ENCODE results near the gene PACS1.

Gene PACS1

GRCh38 chr11:66131937-66132632, 62.0 kb downstream of the PACS1 start:
- Histone ChIP-seq H3K27ac (ENCODE audit: low read depth, low read length) (no peak overlapping the region), H3K4me3 (ENCODE audit: low read length) (no peak overlapping the region), H3K4me1 (ENCODE audit: insufficient read depth, low read length) (peaks cover 19% of the 10 kb centered on the region), H3K9me3 (ENCODE audit: insufficient read depth, low read depth, low read length) (no peaks in the 10 kb centered on the region), H3K9ac (ENCODE audit: low read depth, low read length) (no peak overlapping the region), H3K27me3 (ENCODE audit: insufficient read depth, low read length) (no peaks in the 10 kb centered on the region), H3K36me3 (ENCODE audit: insufficient read depth, low read length) (no peaks in the 10 kb centered on the region)
- WGBS = 96% methylated on average over 6 of the region's 7 CpGs

GRCh38 chr11:66133216-66133775, 63.2 kb downstream of the PACS1 start:
- H3K9ac ChIP-seq (ENCODE audit: low read depth, low read length) = no peak overlapping the region
- H3K9me3 ChIP-seq (ENCODE audit: insufficient read depth, low read depth, low read length) = no peaks in the 10 kb centered on the region
- WGBS = 89% methylated on average over 6 of the region's 6 CpGs
- H3K4me3 ChIP-seq (ENCODE audit: low read length) = no peak overlapping the region
- H3K27me3 ChIP-seq (ENCODE audit: insufficient read depth, low read length) = no peaks in the 10 kb centered on the region
- no peaks in the 10 kb centered on the region for H3K36me3 ChIP-seq (ENCODE audit: insufficient read depth, low read length)
- H3K4me1 ChIP-seq (ENCODE audit: insufficient read depth, low read length) = peaks cover 7% of the 10 kb centered on the region
- H3K27ac ChIP-seq (ENCODE audit: low read depth, low read length) = no peak overlapping the region

- H3K9me3 ChIP-seq (ENCODE audit: insufficient read depth, low read depth, low read length) = no peaks in the 10 kb centered on the region
- 91% methylated on average over 3 of the region's 5 CpGs for WGBS
- H3K9ac ChIP-seq (ENCODE audit: low read depth, low read length) = no peak overlapping the region
- H3K4me1 ChIP-seq (ENCODE audit: insufficient read depth, low read length) = peaks cover 4% of the 10 kb centered on the region; the same call in 1 of the 2 replicates
- H3K27me3 ChIP-seq (ENCODE audit: insufficient read depth, low read length) = no peaks in the 10 kb centered on the region
- no peaks in the 10 kb centered on the region for H3K36me3 ChIP-seq (ENCODE audit: insufficient read depth, low read length)
- no peak overlapping the region for H3K27ac ChIP-seq (ENCODE audit: low read depth, low read length)
- H3K4me3 ChIP-seq (ENCODE audit: low read length) = no peak overlapping the region
Measured at GRCh38 chr11:66136752-66137123, 66.7 kb downstream of the PACS1 start.

- Histone ChIP-seq H3K9me3 (ENCODE audit: insufficient read depth, low read depth, low read length) (no peaks in the 10 kb centered on the region), H3K36me3 (ENCODE audit: insufficient read depth, low read length) (no peaks in the 10 kb centered on the region), H3K4me3 (ENCODE audit: low read length) (no peak overlapping the region), H3K27me3 (ENCODE audit: insufficient read depth, low read length) (no peaks in the 10 kb centered on the region), H3K9ac (ENCODE audit: low read depth, low read length) (no peak overlapping the region), H3K4me1 (ENCODE audit: insufficient read depth, low read length) (peaks cover 4% of the 10 kb centered on the region; the same call in 1 of the 2 replicates), H3K27ac (ENCODE audit: low read depth, low read length) (no peak overlapping the region)
- 89% methylated on average over 7 of the region's 7 CpGs for WGBS
Measured at GRCh38 chr11:66139817-66140404, 69.8 kb downstream of the PACS1 start.

- H3K9me3 ChIP-seq (ENCODE audit: insufficient read depth, low read depth, low read length) = no peaks in the 10 kb centered on the region
- 94% methylated on average over 12 of the region's 12 CpGs for WGBS
- H3K4me3 ChIP-seq (ENCODE audit: low read length) = no peak overlapping the region
- H3K27me3 ChIP-seq (ENCODE audit: insufficient read depth, low read length) = no peaks in the 10 kb centered on the region
- H3K9ac ChIP-seq (ENCODE audit: low read depth, low read length) = no peak overlapping the region
- no peak overlapping the region for H3K27ac ChIP-seq (ENCODE audit: low read depth, low read length)
- H3K4me1 ChIP-seq (ENCODE audit: insufficient read depth, low read length) = peaks cover 4% of the 10 kb centered on the region; the same call in 1 of the 2 replicates
- H3K36me3 ChIP-seq (ENCODE audit: insufficient read depth, low read length) = no peaks in the 10 kb centered on the region
Measured at GRCh38 chr11:66142370-66143263, 72.5 kb downstream of the PACS1 start.

- Histone ChIP-seq H3K4me1 (ENCODE audit: insufficient read depth, low read length) (peaks cover 4% of the 10 kb centered on the region; the same call in 1 of the 2 replicates), H3K4me3 (ENCODE audit: low read length) (no peak overlapping the region), H3K9me3 (ENCODE audit: insufficient read depth, low read depth, low read length) (no peaks in the 10 kb centered on the region), H3K27ac (ENCODE audit: low read depth, low read length) (no peak overlapping the region), H3K9ac (ENCODE audit: low read depth, low read length) (no peak overlapping the region), H3K36me3 (ENCODE audit: insufficient read depth, low read length) (no peaks in the 10 kb centered on the region), H3K27me3 (ENCODE audit: insufficient read depth, low read length) (no peaks in the 10 kb centered on the region)
- 100% methylated on average over 2 of the region's 3 CpGs for WGBS
Measured at GRCh38 chr11:66143264-66143566, 73.1 kb downstream of the PACS1 start.

GRCh38 chr11:66143996-66144678, 74.1 kb downstream of the PACS1 start:
- Histone ChIP-seq H3K27me3 (ENCODE audit: insufficient read depth, low read length) (no peaks in the 10 kb centered on the region), H3K9ac (ENCODE audit: low read depth, low read length) (no peak overlapping the region), H3K36me3 (ENCODE audit: insufficient read depth, low read length) (no peaks in the 10 kb centered on the region), H3K27ac (ENCODE audit: low read depth, low read length) (no peak overlapping the region), H3K9me3 (ENCODE audit: insufficient read depth, low read depth, low read length) (no peaks in the 10 kb centered on the region), H3K4me3 (ENCODE audit: low read length) (no peak overlapping the region), H3K4me1 (ENCODE audit: insufficient read depth, low read length) (peaks cover 4% of the 10 kb centered on the region; the same call in 1 of the 2 replicates)
- WGBS = 94% methylated on average over 5 of the region's 5 CpGs

- Histone ChIP-seq H3K4me1 (ENCODE audit: insufficient read depth, low read length) (no peaks in the 10 kb centered on the region; the same call in 1 of the 2 replicates), H3K27ac (ENCODE audit: low read depth, low read length) (no peak overlapping the region)
Measured at GRCh38 chr11:66146074-66146473, 76.0 kb downstream of the PACS1 start.

GRCh38 chr11:66146940-66147339, 76.9 kb downstream of the PACS1 start:
- no peaks in the 10 kb centered on the region for H3K36me3 ChIP-seq (ENCODE audit: insufficient read depth, low read length)
- 97% methylated on average over 4 of the region's 5 CpGs for whole genome bisulfite sequencing
- H3K27ac ChIP-seq (ENCODE audit: low read depth, low read length) = no peak overlapping the region
- H3K4me3 ChIP-seq (ENCODE audit: low read length) = no peak overlapping the region
- H3K27me3 ChIP-seq (ENCODE audit: insufficient read depth, low read length) = no peaks in the 10 kb centered on the region
- H3K9ac ChIP-seq (ENCODE audit: low read depth, low read length) = no peak overlapping the region
- no peaks in the 10 kb centered on the region for H3K9me3 ChIP-seq (ENCODE audit: insufficient read depth, low read depth, low read length)
- H3K4me1 ChIP-seq (ENCODE audit: insufficient read depth, low read length) = no peaks in the 10 kb centered on the region; the same call in 1 of the 2 replicates

More at GRCh38 chr11:66146074-66146473, 76.0 kb downstream of the PACS1 start:
- no peak overlapping the region for H3K4me3 ChIP-seq (ENCODE audit: low read length)
- no peak overlapping the region for H3K9ac ChIP-seq (ENCODE audit: low read depth, low read length)
- no peaks in the 10 kb centered on the region for H3K27me3 ChIP-seq (ENCODE audit: insufficient read depth, low read length)
- no peaks in the 10 kb centered on the region for H3K36me3 ChIP-seq (ENCODE audit: insufficient read depth, low read length)
- no peaks in the 10 kb centered on the region for H3K9me3 ChIP-seq (ENCODE audit: insufficient read depth, low read depth, low read length)

- H3K27me3 ChIP-seq (ENCODE audit: insufficient read depth, low read length) = no peaks in the 10 kb centered on the region
- no peak overlapping the region for H3K9ac ChIP-seq (ENCODE audit: low read depth, low read length)
- no peaks in the 10 kb centered on the region for H3K9me3 ChIP-seq (ENCODE audit: insufficient read depth, low read depth, low read length)
- H3K4me1 ChIP-seq (ENCODE audit: insufficient read depth, low read length) = no peaks in the 10 kb centered on the region
- H3K4me3 ChIP-seq (ENCODE audit: low read length) = no peak overlapping the region
- no peaks in the 10 kb centered on the region for H3K36me3 ChIP-seq (ENCODE audit: insufficient read depth, low read length)
- WGBS = 87% methylated on average over 2 of the region's 2 CpGs
- H3K27ac ChIP-seq (ENCODE audit: low read depth, low read length) = no peak overlapping the region
Measured at GRCh38 chr11:66150140-66150539, 80.1 kb downstream of the PACS1 start.
